Stimulated activated memory B cell treated with anti-CD40 and anti-IgM and Interleukin-4, amounts not matched to agents 10 μg/mL and 1 μg/mL and 100 μg/mL, for 72 hours (primary cell): ENCODE data around the gene GDI2.
"Not testable (repeated sequence)": the region's sequence is repeated elsewhere in the genome, so short reads cannot be mapped to it uniquely, and the experiment has no call there.

Experiments
- ATAC-seq: fragments of 150-1000 bp; cut with Tn5 transposase; 2 replicates; pipeline ENCODE4 v1.10.0; 2021
- H3K27ac Mint-ChIP-seq: one replicate; pipeline ENCODE4 v1.8.0; 2022; ENCODE audit warnings: mild to moderate bottlenecking, mixed read lengths
- H3K27me3 Mint-ChIP-seq: one replicate; pipeline ENCODE4 v1.8.0; 2022; ENCODE audit warnings: mixed read lengths
- H3K36me3 Mint-ChIP-seq: one replicate; pipeline ENCODE4 v1.8.0; 2022; ENCODE audit warnings: mixed read lengths
- H3K4me1 Mint-ChIP-seq: one replicate; pipeline ENCODE4 v1.8.0; 2022; ENCODE audit warnings: mixed read lengths
- H3K4me3 Mint-ChIP-seq: one replicate; pipeline ENCODE4 v1.8.0; 2022; ENCODE audit warnings: mild to moderate bottlenecking, moderate library complexity, mixed read lengths
- H3K9me3 Mint-ChIP-seq: one replicate; pipeline ENCODE4 v1.8.0; 2022; ENCODE audit warnings: mixed read lengths

The GDI2 gene

GRCh38 chr10:5813341-5814109 lies at the start of gene GDI2:
GDI2 (minus strand) TSS chr10:5813434; CDS start chr10:5813258, 176 bp downstream.
- H3K9me3 Mint-ChIP-seq: no peaks in the 10 kb centered on the region
- H3K27ac Mint-ChIP-seq: peak within 1 kb of the TSS; percentile 88
- peak; percentile 94 for ATAC-seq
- peak within 1 kb of the TSS; percentile 96 for H3K4me3 Mint-ChIP-seq
- H3K36me3 Mint-ChIP-seq: peaks cover 18% of the 10 kb centered on the region
- H3K27me3 Mint-ChIP-seq: no peaks in the 10 kb centered on the region
- H3K4me1 Mint-ChIP-seq: peaks cover 80% of the 10 kb centered on the region

- ATAC-seq: peak; percentile 98
- H3K27ac Mint-ChIP-seq: peak overlapping the region; percentile 97
These were observed 49.2 kb upstream of the GDI2 start for GRCh38 chr10:5862360-5862961.

GRCh38 chr10:5860066-5860465 lies 46.8 kb upstream of the GDI2 start:
- no peaks in the 10 kb centered on the region for H3K9me3 Mint-ChIP-seq
- no peaks in the 10 kb centered on the region for H3K27me3 Mint-ChIP-seq
- peaks cover 9% of the 10 kb centered on the region for H3K36me3 Mint-ChIP-seq
- peaks cover 14% of the 10 kb centered on the region for H3K4me1 Mint-ChIP-seq
- no peak for ATAC-seq
- no peak overlapping the region for H3K4me3 Mint-ChIP-seq
- no peak overlapping the region for H3K27ac Mint-ChIP-seq

More at GRCh38 chr10:5862360-5862961, 49.2 kb upstream of the GDI2 start:
- Mint-ChIP-seq H3K4me1 (peaks cover 26% of the 10 kb centered on the region), H3K9me3 (no peaks in the 10 kb centered on the region), H3K27me3 (no peaks in the 10 kb centered on the region), H3K4me3 (peak overlapping the region; percentile 74), H3K36me3 (peaks cover 9% of the 10 kb centered on the region)

- peaks cover 9% of the 10 kb centered on the region for H3K36me3 Mint-ChIP-seq
- H3K9me3 Mint-ChIP-seq: no peaks in the 10 kb centered on the region
- no peak overlapping the region for H3K4me3 Mint-ChIP-seq
- H3K4me1 Mint-ChIP-seq: peaks cover 19% of the 10 kb centered on the region
- no peak overlapping the region for H3K27ac Mint-ChIP-seq
- no peaks in the 10 kb centered on the region for H3K27me3 Mint-ChIP-seq
- ATAC-seq: no peak
These were observed 45.6 kb upstream of the GDI2 start for GRCh38 chr10:5858811-5859210.

- peak overlapping the region; percentile 10 for H3K27ac Mint-ChIP-seq
- H3K27me3 Mint-ChIP-seq: no peaks in the 10 kb centered on the region
- no peaks in the 10 kb centered on the region for H3K36me3 Mint-ChIP-seq
- H3K4me3 Mint-ChIP-seq: no peak overlapping the region
- H3K9me3 Mint-ChIP-seq: no peaks in the 10 kb centered on the region
- ATAC-seq: no peak
- peaks cover 19% of the 10 kb centered on the region for H3K4me1 Mint-ChIP-seq
These were observed 43.4 kb upstream of the GDI2 start for GRCh38 chr10:5856701-5857004.

- H3K4me3 Mint-ChIP-seq: no peak overlapping the region
- peak overlapping the region; percentile 10 for H3K27ac Mint-ChIP-seq
- H3K27me3 Mint-ChIP-seq: no peaks in the 10 kb centered on the region
- no peak for ATAC-seq
- peaks cover 20% of the 10 kb centered on the region for H3K4me1 Mint-ChIP-seq
- H3K36me3 Mint-ChIP-seq: no peaks in the 10 kb centered on the region
- H3K9me3 Mint-ChIP-seq: no peaks in the 10 kb centered on the region
These were observed 42.9 kb upstream of the GDI2 start for GRCh38 chr10:5855979-5856700.

- peaks cover 20% of the 10 kb centered on the region for H3K4me1 Mint-ChIP-seq
- H3K27me3 Mint-ChIP-seq: no peaks in the 10 kb centered on the region
- H3K36me3 Mint-ChIP-seq: no peaks in the 10 kb centered on the region
- no peak for ATAC-seq
- H3K4me3 Mint-ChIP-seq: no peak overlapping the region
- H3K9me3 Mint-ChIP-seq: no peaks in the 10 kb centered on the region
- H3K27ac Mint-ChIP-seq: peak overlapping the region; percentile 74
These were observed 40.9 kb upstream of the GDI2 start for GRCh38 chr10:5854131-5854475.

GRCh38 chr10:5846667-5847066 lies 33.4 kb upstream of the GDI2 start:
- not testable (repeated sequence) for H3K36me3 Mint-ChIP-seq, H3K4me3 Mint-ChIP-seq, H3K27me3 Mint-ChIP-seq, H3K9me3 Mint-ChIP-seq, ATAC-seq
- peaks cover 50% of the 10 kb centered on the region for H3K4me1 Mint-ChIP-seq
- H3K27ac Mint-ChIP-seq: peak overlapping the region; percentile 100

- Mint-ChIP-seq H3K4me1 (peaks cover 71% of the 10 kb centered on the region), H3K9me3 (no peaks in the 10 kb centered on the region), H3K36me3 (no peaks in the 10 kb centered on the region), H3K4me3 (peak overlapping the region; percentile 69), H3K27ac (peak overlapping the region; percentile 100), H3K27me3 (no peaks in the 10 kb centered on the region)
- no peak for ATAC-seq
These were observed 31.3 kb upstream of the GDI2 start for GRCh38 chr10:5844345-5845055.

- Mint-ChIP-seq H3K27me3 (no peaks in the 10 kb centered on the region), H3K4me1 (peaks cover 73% of the 10 kb centered on the region), H3K4me3 (peak overlapping the region; percentile 69), H3K36me3 (no peaks in the 10 kb centered on the region), H3K9me3 (no peaks in the 10 kb centered on the region), H3K27ac (peak overlapping the region; percentile 100)
- ATAC-seq: peak; percentile 7
These were observed 30.6 kb upstream of the GDI2 start for GRCh38 chr10:5843686-5844344.

GRCh38 chr10:5841965-5842364 lies 28.7 kb upstream of the GDI2 start:
- ATAC-seq: no peak
- no peaks in the 10 kb centered on the region for H3K9me3 Mint-ChIP-seq
- H3K36me3 Mint-ChIP-seq: no peaks in the 10 kb centered on the region
- H3K27ac Mint-ChIP-seq: peak overlapping the region; percentile 100
- no peaks in the 10 kb centered on the region for H3K27me3 Mint-ChIP-seq
- no peak overlapping the region for H3K4me3 Mint-ChIP-seq
- H3K4me1 Mint-ChIP-seq: peaks cover 85% of the 10 kb centered on the region

GRCh38 chr10:5840314-5841307 lies 27.4 kb upstream of the GDI2 start:
- Mint-ChIP-seq H3K4me1 (peaks cover 73% of the 10 kb centered on the region), H3K4me3 (peak overlapping the region; percentile 76), H3K27me3 (no peaks in the 10 kb centered on the region), H3K36me3 (no peaks in the 10 kb centered on the region), H3K27ac (peak overlapping the region; percentile 100), H3K9me3 (no peaks in the 10 kb centered on the region)
- ATAC-seq: peak; percentile 96

- not testable (repeated sequence) for H3K9me3 Mint-ChIP-seq, ATAC-seq, H3K4me3 Mint-ChIP-seq, H3K27ac Mint-ChIP-seq, H3K36me3 Mint-ChIP-seq, H3K27me3 Mint-ChIP-seq
- peaks cover 48% of the 10 kb centered on the region for H3K4me1 Mint-ChIP-seq
These were observed 22.9 kb upstream of the GDI2 start for GRCh38 chr10:5836181-5836580.
